Measurements from ENCODE around the gene SH3RF2. TPM values are rescaled to one million over a fixed set of nuclear protein-coding genes. Genes with fewer than 3 reads are reported as not detected.

SH3RF2 gene
- total and polyA plus RNA-seq, 2 of the 13 experiments (the other 11 are each of a cell fraction or from before 2014, with no cell fraction given) = 2.6 to 3.7 TPM

DNA sequence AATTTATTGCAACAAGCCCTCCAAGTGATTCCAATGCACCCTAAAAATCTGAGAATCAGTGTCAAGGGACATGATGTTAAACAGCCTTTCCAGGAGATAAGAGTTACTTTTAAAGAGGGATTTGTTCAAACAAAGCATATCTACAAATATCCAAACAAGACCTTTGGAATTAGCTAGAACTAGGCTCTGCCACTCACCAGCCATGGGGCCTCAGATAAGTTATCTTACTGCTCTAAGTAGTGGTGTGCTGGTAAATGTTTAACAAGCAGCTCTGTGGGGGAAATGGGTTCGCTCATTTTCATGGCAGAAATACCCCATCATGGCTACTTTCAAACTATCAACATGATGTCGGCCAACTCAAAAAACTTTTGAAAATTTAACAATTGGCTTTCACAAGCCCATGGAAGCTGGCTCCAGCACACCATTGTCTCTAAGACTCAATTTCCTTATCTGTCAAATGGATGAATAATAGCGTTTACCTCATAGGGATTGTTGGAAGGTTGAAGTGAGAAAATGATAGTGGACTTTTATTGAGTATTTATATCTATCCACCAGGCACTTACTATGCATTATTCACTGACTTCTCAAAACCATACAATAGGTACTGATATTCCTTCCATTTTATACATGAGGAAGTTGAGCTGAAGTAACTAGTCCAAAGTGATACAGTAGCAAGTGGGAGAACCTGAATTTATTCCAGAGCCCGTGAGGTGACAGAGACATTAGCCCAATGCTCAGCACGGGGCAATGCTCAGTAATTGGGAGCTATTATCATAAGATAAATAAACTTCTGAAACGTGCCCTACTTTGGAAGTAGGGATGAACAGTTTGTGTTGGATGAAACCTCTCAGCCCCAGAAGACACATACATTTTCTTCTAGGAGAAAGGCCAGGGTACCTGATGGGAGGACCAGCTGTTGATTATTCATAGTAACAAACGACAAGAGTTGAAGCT lies 43.2 kb downstream of the SH3RF2 start (continued):
- TF ChIP-seq CBFB (CRISPR knock-in tag; IDR thresholded peaks at IDR 0.05) (peak; percentile 25; the same call in 1 of the 2 replicates), RFXANK (CRISPR knock-in tag; IDR thresholded peaks at IDR 0.05) (0 out of 2 replicates have a peak, but pooled peaks have one; percentile 32), PITX1 (CRISPR knock-in tag; IDR thresholded peaks at IDR 0.05) (peak; percentile 92), KLF16 (CRISPR knock-in tag; IDR thresholded peaks at IDR 0.05) (0 out of 4 replicates have a peak, but pooled peaks of 1 of the 2 experiments have one; percentile 45), ZNF609 (CRISPR knock-in tag; IDR thresholded peaks at IDR 0.05; ENCODE audit: borderline replicate concordance) (peak; percentile 94), ZMYM4 (CRISPR knock-in tag; IDR thresholded peaks at IDR 0.05) (peak; percentile 91), NCOR1 (IDR thresholded peaks at IDR 0.05; ENCODE audit: borderline replicate concordance, low read length) (peak; percentile 76; the same call in 1 of the 2 replicates), ZNF629 (CRISPR knock-in tag; conservative IDR thresholded peaks at IDR 0.05) (peak; percentile 89), DRAP1 (CRISPR knock-in tag; IDR thresholded peaks at IDR 0.05) (peak; percentile 52; the same call in 1 of the 2 replicates), ZNF224 (CRISPR knock-in tag; IDR thresholded peaks at IDR 0.05) (no peak), MEIS1 (CRISPR knock-in tag; IDR thresholded peaks at IDR 0.05; ENCODE audit: borderline replicate concordance) (0 out of 2 replicates have a peak, but pooled peaks have one; percentile 40), SMARCC2 (IDR thresholded peaks at IDR 0.05) (no peak), HOXA5 (CRISPR knock-in tag; IDR thresholded peaks at IDR 0.05) (peak; percentile 67; the same call in 1 of the 2 replicates), ZNF274 (CRISPR knock-in tag; IDR thresholded peaks at IDR 0.05) (no peak), FOXO1 (CRISPR knock-in tag; IDR thresholded peaks at IDR 0.05) (peak; percentile 60; the same call in 1 of the 2 replicates), ELF3 (CRISPR knock-in tag; IDR thresholded peaks at IDR 0.05) (peak; percentile 34; the same call in 1 of the 2 replicates), MIXL1 (CRISPR knock-in tag; IDR thresholded peaks at IDR 0.05) (peak; percentile 71), RAD21 (CRISPR knock-in tag; IDR thresholded peaks at IDR 0.05) (peak; percentile 7; the same call in 1 of the 2 replicates)
- TF ChIP-seq, protein P1, sequence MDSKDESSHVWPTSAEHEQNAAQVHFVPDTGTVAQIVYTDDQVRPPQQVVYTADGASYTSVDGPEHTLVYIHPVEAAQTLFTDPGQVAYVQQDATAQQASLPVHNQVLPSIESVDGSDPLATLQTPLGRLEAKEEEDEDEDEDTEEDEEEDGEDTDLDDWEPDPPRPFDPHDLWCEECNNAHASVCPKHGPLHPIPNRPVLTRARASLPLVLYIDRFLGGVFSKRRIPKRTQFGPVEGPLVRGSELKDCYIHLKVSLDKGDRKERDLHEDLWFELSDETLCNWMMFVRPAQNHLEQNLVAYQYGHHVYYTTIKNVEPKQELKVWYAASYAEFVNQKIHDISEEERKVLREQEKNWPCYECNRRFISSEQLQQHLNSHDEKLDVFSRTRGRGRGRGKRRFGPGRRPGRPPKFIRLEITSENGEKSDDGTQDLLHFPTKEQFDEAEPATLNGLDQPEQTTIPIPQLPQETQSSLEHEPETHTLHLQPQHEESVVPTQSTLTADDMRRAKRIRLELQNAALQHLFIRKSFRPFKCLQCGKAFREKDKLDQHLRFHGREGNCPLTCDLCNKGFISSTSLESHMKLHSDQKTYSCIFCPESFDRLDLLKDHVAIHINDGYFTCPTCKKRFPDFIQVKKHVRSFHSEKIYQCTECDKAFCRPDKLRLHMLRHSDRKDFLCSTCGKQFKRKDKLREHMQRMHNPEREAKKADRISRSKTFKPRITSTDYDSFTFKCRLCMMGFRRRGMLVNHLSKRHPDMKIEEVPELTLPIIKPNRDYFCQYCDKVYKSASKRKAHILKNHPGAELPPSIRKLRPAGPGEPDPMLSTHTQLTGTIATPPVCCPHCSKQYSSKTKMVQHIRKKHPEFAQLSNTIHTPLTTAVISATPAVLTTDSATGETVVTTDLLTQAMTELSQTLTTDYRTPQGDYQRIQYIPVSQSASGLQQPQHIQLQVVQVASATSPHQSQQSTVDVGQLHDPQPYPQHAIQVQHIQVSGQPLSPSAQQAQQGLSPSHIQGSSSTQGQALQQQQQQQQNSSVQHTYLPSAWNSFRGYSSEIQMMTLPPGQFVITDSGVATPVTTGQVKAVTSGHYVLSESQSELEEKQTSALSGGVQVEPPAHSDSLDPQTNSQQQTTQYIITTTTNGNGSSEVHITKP (CRISPR knock-in tag; IDR thresholded peaks at IDR 0.05; ENCODE audit: low read depth) = 0 out of 2 replicates have a peak, but pooled peaks have one; percentile 77
